K562 (cell line): ENCODE data around the gene HADHA. TPM values are rescaled to one million over a fixed set of nuclear protein-coding genes. Genes with fewer than 3 reads are reported as not detected.

Source experiments
- GATAD2A ChIP-seq: fragments of 450-650 bp; IDR thresholded peaks from 2 replicates; pipeline ENCODE4 v1.6.1; 2017
- HNRNPLL ChIP-seq: fragments of 200-400 bp; formaldehyde crosslinking; IDR thresholded peaks from 2 replicates; pipeline ENCODE4 v1.6.1; 2017; ENCODE audit warnings: low read length, low read depth, mild to moderate bottlenecking; ENCODE audit not compliant: poor library complexity, severe bottlenecking
- NCOA6 ChIP-seq: fragments of 450-650 bp; IDR thresholded peaks from 2 replicates; pipeline ENCODE4 v1.6.1; 2017; ENCODE audit warnings: mild to moderate bottlenecking
- ZNF124 ChIP-seq: sonication (generic); formaldehyde crosslinking; IDR thresholded peaks from 2 replicates; pipeline ENCODE4 v1.8.1; 2022; ENCODE audit warnings: missing genetic modification reagents
- ZNF23 ChIP-seq: fragments of 250-450 bp; sonication (Bioruptor Pico); IDR thresholded peaks from 2 replicates; pipeline ENCODE4 v1.4.0; 2020; ENCODE audit warnings: mild to moderate bottlenecking
- polyA plus RNA-seq, 8 experiments: library from polyadenylated mRNA; depleted of rRNA in 4 of 8; stranded (reverse) in 5 of 8; unstranded in 3 of 8; fragments of >200 nt; fragmentation: Nextera tagmentation in 2 of 8; fragmentation: Illumina TruSeq in 1 of 8; extraction: Ambion mirVana in 2 of 8; extraction: Trizol in 1 of 8; gene quantifications; 2 replicates each; pipeline versions ENCODE4 v1.2.1 to v1.2.3, GENCODE V29; 2011 to 2014; ENCODE audit warnings: inconsistent platforms in 1 of 8, missing spikeins in 1 of 8
- total RNA-seq, 7 experiments: library from RNA; depleted of rRNA in 6 of 7; stranded (reverse); fragments of >200 nt in 6 of 7; fragmentation: Illumina TruSeq in 2 of 7; extraction: Trizol in 2 of 7; gene quantifications; 2 replicates each; pipeline versions ENCODE4 v1.2.1 to v1.2.3, GENCODE V29; 2011 to 2021; ENCODE audit warnings: low replicate concordance in 1 of 7
- TF ChIP-seq, protein P1 (sequence below): fragments of 450-650 bp; IDR thresholded peaks from 2 replicates; pipeline ENCODE4 v1.7.1; 2018; ENCODE audit warnings: mild to moderate bottlenecking, low read depth; ENCODE audit not compliant: partially characterized antibody
- TF ChIP-seq, protein P2 (sequence below): sonication (generic); formaldehyde crosslinking; IDR thresholded peaks from 2 replicates; pipeline ENCODE4 v1.8.0; 2022; ENCODE audit warnings: missing genetic modification reagents, mild to moderate bottlenecking, borderline replicate concordance
- TF ChIP-seq, protein P3 (sequence below): fragments of 200-600 bp; sonication (generic); IDR thresholded peaks from one replicate; pipeline ENCODE4 v1.6.1; 2012; ENCODE audit warnings: mild to moderate bottlenecking, low read depth, low read length, inconsistent platforms

The HADHA gene
- total and polyA plus RNA-seq, 9 of the 15 experiments (the other 6 are each of a cell fraction or from before 2014, with no cell fraction given) = 145 to 326 (median 202) TPM

DNA sequence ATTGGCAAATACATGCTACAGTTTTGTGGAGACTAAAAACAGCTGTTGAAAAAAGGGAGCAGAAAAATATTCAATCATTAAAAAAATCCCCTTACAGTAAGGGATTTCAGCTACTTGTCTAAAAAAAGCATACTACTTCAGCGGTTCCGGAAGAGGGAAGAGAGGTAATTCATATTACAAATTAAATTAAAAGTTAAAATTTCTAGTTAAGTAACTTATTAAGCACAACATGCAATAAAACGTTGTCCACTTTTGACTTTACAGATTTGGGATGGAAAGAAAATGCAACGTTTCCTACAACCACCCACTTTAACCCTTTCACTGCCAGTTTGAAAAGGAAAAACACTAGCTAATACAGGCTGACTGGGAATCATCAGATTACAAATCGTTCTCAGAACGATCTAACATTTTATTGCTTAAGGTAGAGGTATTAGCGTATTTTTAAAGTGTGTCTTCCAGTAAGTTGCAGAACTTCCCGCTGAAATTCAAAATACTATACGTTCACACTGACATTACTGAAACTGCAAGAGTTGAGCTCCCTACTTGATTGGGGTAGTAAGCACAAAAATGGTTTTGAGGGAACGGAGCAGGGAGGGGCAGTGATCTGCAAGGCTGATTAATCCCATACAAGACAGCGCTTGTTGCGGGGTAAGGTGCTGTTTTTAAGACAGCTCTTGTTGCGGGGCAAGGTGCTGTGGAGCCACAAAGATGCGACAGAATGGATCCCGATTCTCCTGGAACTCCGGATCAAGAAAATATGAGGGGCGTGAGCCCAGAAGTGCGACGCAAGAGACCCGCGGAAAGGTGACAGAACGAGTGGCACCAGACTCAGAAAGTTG is 743 bp downstream of the HADHA start (continued):
- TF ChIP-seq ZNF23 (CRISPR knock-in tag) (no peak), HNRNPLL (no peak), NCOA6 (no peak), ZNF124 (CRISPR knock-in tag) (no peak), GATAD2A (0 out of 2 replicates have a peak, but pooled peaks have one; percentile 43)
- TF ChIP-seq, protein P1, sequence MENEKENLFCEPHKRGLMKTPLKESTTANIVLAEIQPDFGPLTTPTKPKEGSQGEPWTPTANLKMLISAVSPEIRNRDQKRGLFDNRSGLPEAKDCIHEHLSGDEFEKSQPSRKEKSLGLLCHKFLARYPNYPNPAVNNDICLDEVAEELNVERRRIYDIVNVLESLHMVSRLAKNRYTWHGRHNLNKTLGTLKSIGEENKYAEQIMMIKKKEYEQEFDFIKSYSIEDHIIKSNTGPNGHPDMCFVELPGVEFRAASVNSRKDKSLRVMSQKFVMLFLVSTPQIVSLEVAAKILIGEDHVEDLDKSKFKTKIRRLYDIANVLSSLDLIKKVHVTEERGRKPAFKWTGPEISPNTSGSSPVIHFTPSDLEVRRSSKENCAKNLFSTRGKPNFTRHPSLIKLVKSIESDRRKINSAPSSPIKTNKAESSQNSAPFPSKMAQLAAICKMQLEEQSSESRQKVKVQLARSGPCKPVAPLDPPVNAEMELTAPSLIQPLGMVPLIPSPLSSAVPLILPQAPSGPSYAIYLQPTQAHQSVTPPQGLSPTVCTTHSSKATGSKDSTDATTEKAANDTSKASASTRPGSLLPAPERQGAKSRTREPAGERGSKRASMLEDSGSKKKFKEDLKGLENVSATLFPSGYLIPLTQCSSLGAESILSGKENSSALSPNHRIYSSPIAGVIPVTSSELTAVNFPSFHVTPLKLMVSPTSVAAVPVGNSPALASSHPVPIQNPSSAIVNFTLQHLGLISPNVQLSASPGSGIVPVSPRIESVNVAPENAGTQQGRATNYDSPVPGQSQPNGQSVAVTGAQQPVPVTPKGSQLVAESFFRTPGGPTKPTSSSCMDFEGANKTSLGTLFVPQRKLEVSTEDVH = no peak
- TF ChIP-seq, protein P2, sequence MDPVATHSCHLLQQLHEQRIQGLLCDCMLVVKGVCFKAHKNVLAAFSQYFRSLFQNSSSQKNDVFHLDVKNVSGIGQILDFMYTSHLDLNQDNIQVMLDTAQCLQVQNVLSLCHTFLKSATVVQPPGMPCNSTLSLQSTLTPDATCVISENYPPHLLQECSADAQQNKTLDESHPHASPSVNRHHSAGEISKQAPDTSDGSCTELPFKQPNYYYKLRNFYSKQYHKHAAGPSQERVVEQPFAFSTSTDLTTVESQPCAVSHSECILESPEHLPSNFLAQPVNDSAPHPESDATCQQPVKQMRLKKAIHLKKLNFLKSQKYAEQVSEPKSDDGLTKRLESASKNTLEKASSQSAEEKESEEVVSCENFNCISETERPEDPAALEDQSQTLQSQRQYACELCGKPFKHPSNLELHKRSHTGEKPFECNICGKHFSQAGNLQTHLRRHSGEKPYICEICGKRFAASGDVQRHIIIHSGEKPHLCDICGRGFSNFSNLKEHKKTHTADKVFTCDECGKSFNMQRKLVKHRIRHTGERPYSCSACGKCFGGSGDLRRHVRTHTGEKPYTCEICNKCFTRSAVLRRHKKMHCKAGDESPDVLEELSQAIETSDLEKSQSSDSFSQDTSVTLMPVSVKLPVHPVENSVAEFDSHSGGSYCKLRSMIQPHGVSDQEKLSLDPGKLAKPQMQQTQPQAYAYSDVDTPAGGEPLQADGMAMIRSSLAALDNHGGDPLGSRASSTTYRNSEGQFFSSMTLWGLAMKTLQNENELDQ (CRISPR knock-in tag) = no peak
- TF ChIP-seq, protein P3, sequence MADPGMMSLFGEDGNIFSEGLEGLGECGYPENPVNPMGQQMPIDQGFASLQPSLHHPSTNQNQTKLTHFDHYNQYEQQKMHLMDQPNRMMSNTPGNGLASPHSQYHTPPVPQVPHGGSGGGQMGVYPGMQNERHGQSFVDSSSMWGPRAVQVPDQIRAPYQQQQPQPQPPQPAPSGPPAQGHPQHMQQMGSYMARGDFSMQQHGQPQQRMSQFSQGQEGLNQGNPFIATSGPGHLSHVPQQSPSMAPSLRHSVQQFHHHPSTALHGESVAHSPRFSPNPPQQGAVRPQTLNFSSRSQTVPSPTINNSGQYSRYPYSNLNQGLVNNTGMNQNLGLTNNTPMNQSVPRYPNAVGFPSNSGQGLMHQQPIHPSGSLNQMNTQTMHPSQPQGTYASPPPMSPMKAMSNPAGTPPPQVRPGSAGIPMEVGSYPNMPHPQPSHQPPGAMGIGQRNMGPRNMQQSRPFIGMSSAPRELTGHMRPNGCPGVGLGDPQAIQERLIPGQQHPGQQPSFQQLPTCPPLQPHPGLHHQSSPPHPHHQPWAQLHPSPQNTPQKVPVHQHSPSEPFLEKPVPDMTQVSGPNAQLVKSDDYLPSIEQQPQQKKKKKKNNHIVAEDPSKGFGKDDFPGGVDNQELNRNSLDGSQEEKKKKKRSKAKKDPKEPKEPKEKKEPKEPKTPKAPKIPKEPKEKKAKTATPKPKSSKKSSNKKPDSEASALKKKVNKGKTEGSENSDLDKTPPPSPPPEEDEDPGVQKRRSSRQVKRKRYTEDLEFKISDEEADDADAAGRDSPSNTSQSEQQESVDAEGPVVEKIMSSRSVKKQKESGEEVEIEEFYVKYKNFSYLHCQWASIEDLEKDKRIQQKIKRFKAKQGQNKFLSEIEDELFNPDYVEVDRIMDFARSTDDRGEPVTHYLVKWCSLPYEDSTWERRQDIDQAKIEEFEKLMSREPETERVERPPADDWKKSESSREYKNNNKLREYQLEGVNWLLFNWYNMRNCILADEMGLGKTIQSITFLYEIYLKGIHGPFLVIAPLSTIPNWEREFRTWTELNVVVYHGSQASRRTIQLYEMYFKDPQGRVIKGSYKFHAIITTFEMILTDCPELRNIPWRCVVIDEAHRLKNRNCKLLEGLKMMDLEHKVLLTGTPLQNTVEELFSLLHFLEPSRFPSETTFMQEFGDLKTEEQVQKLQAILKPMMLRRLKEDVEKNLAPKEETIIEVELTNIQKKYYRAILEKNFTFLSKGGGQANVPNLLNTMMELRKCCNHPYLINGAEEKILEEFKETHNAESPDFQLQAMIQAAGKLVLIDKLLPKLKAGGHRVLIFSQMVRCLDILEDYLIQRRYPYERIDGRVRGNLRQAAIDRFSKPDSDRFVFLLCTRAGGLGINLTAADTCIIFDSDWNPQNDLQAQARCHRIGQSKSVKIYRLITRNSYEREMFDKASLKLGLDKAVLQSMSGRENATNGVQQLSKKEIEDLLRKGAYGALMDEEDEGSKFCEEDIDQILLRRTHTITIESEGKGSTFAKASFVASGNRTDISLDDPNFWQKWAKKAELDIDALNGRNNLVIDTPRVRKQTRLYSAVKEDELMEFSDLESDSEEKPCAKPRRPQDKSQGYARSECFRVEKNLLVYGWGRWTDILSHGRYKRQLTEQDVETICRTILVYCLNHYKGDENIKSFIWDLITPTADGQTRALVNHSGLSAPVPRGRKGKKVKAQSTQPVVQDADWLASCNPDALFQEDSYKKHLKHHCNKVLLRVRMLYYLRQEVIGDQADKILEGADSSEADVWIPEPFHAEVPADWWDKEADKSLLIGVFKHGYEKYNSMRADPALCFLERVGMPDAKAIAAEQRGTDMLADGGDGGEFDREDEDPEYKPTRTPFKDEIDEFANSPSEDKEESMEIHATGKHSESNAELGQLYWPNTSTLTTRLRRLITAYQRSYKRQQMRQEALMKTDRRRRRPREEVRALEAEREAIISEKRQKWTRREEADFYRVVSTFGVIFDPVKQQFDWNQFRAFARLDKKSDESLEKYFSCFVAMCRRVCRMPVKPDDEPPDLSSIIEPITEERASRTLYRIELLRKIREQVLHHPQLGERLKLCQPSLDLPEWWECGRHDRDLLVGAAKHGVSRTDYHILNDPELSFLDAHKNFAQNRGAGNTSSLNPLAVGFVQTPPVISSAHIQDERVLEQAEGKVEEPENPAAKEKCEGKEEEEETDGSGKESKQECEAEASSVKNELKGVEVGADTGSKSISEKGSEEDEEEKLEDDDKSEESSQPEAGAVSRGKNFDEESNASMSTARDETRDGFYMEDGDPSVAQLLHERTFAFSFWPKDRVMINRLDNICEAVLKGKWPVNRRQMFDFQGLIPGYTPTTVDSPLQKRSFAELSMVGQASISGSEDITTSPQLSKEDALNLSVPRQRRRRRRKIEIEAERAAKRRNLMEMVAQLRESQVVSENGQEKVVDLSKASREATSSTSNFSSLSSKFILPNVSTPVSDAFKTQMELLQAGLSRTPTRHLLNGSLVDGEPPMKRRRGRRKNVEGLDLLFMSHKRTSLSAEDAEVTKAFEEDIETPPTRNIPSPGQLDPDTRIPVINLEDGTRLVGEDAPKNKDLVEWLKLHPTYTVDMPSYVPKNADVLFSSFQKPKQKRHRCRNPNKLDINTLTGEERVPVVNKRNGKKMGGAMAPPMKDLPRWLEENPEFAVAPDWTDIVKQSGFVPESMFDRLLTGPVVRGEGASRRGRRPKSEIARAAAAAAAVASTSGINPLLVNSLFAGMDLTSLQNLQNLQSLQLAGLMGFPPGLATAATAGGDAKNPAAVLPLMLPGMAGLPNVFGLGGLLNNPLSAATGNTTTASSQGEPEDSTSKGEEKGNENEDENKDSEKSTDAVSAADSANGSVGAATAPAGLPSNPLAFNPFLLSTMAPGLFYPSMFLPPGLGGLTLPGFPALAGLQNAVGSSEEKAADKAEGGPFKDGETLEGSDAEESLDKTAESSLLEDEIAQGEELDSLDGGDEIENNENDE = no peak
